ENCODE results near the gene PELI2. TPM values are rescaled to one million over a fixed set of nuclear protein-coding genes. Genes with fewer than 3 reads are reported as not detected.

The PELI2 gene
- total RNA-seq, 4 donors from 2014 or later: 12.9 to 21.8 (median 17.6) TPM

DNA sequence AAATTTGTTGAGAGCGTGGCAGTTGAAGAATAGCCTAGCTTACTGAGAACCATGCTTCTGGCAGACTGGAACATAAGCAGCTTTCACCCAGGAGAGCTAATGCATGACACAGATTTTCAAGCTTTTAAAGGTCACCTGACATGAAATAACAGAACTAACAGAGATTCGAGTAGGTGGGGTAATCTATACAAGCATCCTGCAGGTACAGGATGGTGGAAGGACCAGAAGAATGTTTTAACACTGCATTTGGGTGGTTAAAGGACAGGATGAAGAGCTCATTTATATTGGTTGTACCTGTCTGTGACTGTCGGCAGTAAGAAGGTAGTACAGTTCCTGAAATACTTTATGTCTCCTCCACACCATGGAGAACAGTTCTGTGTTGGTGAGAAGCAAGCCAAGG, 8.9 kb downstream of the PELI2 start:
- TF ChIP-seq, protein P1, sequence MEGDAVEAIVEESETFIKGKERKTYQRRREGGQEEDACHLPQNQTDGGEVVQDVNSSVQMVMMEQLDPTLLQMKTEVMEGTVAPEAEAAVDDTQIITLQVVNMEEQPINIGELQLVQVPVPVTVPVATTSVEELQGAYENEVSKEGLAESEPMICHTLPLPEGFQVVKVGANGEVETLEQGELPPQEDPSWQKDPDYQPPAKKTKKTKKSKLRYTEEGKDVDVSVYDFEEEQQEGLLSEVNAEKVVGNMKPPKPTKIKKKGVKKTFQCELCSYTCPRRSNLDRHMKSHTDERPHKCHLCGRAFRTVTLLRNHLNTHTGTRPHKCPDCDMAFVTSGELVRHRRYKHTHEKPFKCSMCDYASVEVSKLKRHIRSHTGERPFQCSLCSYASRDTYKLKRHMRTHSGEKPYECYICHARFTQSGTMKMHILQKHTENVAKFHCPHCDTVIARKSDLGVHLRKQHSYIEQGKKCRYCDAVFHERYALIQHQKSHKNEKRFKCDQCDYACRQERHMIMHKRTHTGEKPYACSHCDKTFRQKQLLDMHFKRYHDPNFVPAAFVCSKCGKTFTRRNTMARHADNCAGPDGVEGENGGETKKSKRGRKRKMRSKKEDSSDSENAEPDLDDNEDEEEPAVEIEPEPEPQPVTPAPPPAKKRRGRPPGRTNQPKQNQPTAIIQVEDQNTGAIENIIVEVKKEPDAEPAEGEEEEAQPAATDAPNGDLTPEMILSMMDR (IDR thresholded peaks at IDR 0.05; ENCODE audit: low read depth): no peak

DNA sequence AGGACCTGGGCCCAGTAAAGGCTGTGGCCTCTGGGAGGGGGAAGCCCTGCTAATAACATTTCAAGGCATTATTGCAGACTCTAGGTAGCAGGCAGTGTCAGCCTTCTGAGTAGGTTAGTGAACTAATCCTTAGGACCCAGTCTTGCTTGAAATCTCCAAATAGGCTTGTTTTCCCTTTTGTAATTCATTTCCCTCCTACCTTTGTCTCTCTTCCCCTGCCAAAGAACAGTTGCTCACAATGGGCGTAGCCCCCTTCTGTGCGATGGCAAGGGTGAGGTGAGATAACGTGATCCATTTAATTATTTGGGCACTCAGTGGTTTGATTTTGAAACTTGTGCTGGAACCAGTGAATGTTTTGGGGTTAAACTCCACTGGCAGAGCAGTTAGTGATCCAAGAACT, 10.9 kb downstream of the PELI2 start:
- TF ChIP-seq, protein P1 (IDR thresholded peaks at IDR 0.05; ENCODE audit: low read depth): no peak

DNA sequence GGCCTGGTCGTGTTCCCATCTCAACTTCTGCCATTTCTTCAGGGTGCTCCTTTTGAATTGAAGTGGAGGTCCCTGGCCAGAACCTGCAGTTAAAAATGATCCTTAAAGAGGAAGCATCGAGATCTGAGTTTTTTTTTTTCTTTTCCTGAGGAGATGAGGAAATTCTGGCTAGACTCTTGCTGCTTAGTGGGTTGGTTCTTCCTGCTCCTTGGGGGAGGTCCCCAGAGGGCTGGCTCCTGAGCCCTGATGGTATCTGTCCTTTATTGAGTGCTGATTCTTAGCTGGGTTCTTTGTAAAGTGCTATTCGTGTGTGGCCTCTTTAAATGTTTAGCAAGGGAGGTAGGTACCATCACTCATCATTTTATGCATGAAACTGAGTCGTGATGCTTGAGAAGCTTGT, 11.7 kb downstream of the PELI2 start:
- TF ChIP-seq, protein P1 (IDR thresholded peaks at IDR 0.05; ENCODE audit: low read depth): no peak

DNA sequence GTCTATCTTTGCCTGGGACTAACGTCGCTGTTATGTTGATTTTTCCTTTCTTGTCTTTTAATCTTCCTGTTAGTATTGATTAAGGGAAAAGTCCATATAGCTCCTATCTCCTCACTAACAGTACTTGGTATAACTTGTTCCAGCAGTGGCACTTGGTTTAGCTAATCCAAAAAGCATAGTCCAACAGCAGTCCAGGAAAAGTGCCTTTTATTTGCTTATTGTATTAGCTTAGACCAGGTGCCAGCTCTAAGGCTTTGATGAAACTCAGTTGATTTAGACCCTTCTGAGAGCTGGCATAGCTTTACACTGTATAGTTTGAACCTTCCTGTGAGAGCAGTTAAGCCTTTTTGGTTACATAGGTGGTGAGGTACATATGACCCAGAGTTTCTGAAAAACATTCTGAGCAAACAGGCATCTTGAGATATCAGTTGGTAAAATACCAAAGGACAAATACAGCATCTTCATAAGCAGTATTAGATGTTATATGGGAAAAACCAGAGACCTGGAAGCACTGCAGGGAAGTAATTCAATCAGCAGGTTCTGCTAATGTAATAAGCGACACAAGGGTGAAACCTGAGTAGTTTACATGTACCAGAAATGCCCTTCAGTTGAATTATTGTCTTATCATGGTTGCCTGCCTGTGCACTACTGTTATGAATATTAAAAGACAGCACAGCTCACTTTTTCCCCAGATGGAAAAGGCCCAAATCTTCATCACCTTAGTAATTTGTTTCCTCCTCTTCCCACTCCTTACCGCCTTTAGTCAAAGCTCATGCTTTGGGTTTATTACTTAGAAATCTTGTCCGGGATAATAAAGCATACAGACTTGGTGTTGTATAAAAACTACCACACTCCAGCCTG, 13.0 kb downstream of the PELI2 start:
- TF ChIP-seq, protein P1 (IDR thresholded peaks at IDR 0.05; ENCODE audit: low read depth): no peak

DNA sequence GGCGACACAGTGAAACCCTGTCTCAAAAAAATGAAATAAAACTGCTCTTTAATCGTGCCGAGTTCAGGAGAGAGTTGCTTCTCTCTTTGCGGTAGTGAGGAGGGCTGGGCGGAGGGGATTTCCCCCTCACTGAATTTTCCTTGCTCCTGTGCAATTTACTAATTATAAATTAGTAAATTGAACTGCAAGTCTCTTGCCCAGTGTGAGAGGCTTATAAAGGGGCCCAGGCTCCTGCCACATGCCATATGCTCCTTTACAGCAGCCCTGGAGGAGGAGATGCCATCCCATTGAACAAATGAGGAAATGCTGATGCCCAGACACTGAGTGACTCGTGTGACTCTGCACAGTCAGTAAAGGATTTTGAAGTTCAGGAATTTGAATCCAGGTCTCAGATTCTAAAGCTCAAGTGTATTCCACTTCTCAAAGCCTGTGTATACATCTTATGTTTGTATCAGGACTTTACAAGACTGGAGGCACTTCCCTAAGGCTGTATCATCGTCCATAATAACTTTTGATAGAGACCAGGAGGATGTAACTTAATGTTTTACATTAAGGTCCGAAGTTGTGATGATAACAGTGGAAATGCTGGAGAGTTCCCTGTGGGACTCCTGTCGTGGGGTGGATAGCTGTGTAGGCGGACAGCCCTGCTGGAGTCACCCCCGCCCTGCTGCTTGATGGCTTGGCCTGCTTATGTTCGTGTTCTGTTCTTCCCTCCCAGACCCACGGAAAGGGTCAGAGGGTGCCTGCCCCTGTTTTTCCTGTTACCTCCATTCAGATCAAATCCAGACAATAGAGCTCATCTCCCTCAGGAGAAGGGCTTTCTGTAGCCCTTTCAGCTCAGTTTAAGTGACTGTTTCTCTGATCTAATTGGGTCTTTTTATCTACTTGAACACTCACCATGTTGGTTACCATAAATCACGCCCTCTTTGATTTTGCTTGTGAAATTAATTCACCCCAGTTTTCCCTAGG, 13.9 kb downstream of the PELI2 start:
- TF ChIP-seq, protein P1 (IDR thresholded peaks at IDR 0.05; ENCODE audit: low read depth): no peak

DNA sequence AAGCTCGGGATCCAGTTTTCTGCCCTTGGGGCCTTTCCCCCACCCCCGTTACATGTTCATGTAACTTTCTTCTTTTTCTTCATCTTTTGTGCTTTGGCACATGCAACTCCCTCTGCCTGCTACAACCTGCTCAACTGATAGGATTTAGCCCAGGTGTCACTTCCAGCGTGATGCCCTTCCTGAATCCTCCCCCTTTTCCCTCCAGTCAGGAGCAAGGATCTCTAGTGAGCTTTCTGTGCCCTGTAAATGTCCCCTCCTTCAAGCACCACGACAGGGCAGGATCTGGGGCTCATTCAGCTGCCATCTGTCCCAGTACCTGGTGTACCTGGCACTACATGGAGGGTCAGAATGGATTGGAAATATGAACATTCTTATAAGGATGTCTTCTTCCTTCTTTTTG, 15.3 kb downstream of the PELI2 start:
- TF ChIP-seq, protein P1 (IDR thresholded peaks at IDR 0.05; ENCODE audit: low read depth): no peak

DNA sequence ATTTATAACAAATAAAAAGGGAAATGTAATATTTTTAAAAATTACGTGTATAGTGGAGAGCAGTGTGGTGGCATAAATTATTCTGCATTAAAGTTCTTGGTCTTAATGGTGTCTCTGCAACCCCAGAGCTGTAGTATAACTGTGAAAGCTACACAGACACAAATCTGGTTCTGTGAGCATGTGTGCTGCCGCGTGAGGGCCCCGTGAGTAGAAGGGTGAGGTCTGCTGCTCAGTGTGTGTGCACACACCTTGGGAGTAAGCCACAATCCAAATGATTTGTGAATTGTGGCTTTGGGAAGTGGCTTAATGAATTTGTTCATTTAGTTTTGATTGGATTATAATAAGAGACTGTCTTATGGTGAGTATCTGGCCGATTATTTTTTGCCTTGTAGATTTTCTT, 16.8 kb downstream of the PELI2 start:
- TF ChIP-seq, protein P1 (IDR thresholded peaks at IDR 0.05; ENCODE audit: low read depth): no peak
